ENCODE data around the gene SYTL5.

DNA sequence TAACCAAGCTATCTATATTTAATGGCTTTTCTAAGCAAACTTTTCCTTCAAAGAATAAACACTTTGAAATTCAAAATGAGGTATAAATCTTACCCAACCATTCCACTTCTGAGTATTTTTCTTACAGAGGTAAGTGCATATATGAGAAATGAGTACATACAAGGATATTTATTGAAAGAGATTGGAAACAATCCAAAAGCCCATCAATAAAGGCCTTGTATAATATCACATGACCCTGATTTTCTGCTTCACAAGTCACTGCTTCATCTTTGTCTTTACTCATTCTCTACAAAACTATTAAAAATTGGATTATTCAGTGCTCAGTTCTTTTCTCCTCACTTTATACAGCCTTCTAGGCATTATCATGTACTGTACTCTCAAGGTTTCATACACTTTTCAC lies 123.0 kb downstream of the SYTL5 start:
- TF ChIP-seq, protein P1, sequence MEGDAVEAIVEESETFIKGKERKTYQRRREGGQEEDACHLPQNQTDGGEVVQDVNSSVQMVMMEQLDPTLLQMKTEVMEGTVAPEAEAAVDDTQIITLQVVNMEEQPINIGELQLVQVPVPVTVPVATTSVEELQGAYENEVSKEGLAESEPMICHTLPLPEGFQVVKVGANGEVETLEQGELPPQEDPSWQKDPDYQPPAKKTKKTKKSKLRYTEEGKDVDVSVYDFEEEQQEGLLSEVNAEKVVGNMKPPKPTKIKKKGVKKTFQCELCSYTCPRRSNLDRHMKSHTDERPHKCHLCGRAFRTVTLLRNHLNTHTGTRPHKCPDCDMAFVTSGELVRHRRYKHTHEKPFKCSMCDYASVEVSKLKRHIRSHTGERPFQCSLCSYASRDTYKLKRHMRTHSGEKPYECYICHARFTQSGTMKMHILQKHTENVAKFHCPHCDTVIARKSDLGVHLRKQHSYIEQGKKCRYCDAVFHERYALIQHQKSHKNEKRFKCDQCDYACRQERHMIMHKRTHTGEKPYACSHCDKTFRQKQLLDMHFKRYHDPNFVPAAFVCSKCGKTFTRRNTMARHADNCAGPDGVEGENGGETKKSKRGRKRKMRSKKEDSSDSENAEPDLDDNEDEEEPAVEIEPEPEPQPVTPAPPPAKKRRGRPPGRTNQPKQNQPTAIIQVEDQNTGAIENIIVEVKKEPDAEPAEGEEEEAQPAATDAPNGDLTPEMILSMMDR (IDR thresholded peaks at IDR 0.05): no peak
- no peak for TF ChIP-seq POLR2A (IDR thresholded peaks at IDR 0.05)
- no peak for TF ChIP-seq EP300 (IDR thresholded peaks at IDR 0.05)

All from ovary (tissue), 3 donors.